ENCODE measurements around the gene LIPH. TPM values are rescaled to one million over a fixed set of nuclear protein-coding genes. Genes with fewer than 3 reads are reported as not detected.

LIPH gene
- total RNA-seq, 4 donors from 2014 or later = 0.31 to 1.2 (median 0.58) TPM; not detected in 1

- peaks cover 15% of the 10 kb centered on the region for H3K27me3 ChIP-seq
- peaks cover 0 to 6% (median 0%) of the 10 kb centered on the region in 3 donors for H3K4me1 ChIP-seq
- H3K4me3 ChIP-seq = no peak overlapping the region
- 58 to 71% methylated on average over 1 of the region's 1 CpG for WGBS, 2 donors (ENCODE audit: low coverage in 1 of 2)
- H3K36me3 ChIP-seq = no peaks in the 10 kb centered on the region
- TF ChIP-seq POLR2A (IDR thresholded peaks at IDR 0.05) (no peak), EP300 (IDR thresholded peaks at IDR 0.05) (no peak), CTCF (IDR thresholded peaks at IDR 0.05) (no peak)
- no peak overlapping the region for H3K27ac ChIP-seq
- no peaks in the 10 kb centered on the region for H3K9me3 ChIP-seq
- no peak for ATAC-seq
Observed at GRCh38 chr3:185555860-185556347, 3.5 kb upstream of the LIPH start.

- no peak for ATAC-seq
Observed at GRCh38 chr3:185555101-185555501, 2.7 kb upstream of the LIPH start.

GRCh38 chr3:185549651-185550111, 2.7 kb downstream of the LIPH start:
- Histone ChIP-seq H3K4me3 (no peak overlapping the region), H3K4me1 (peaks cover 0 to 8% (median 0%) of the 10 kb centered on the region in 3 donors), H3K27me3 (no peaks in the 10 kb centered on the region), H3K9me3 (no peaks in the 10 kb centered on the region), H3K27ac (no peak overlapping the region), H3K36me3 (no peaks in the 10 kb centered on the region)
- WGBS, 2 donors (ENCODE audit: low coverage in 1 of 2) = 92% methylated on average over 3 of the region's 3 CpGs; no CpG with 5 or more reads in 1 of the 2 donors
- peak; percentile 10 for ATAC-seq
- no peak for TF ChIP-seq POLR2A (IDR thresholded peaks at IDR 0.05)
- no peak for TF ChIP-seq EP300 (IDR thresholded peaks at IDR 0.05)
- no peak for TF ChIP-seq CTCF (IDR thresholded peaks at IDR 0.05)
- no peak for TF ChIP-seq POLR2AphosphoS5 (IDR thresholded peaks at IDR 0.05)

More at GRCh38 chr3:185555101-185555501, 2.7 kb upstream of the LIPH start:
- H3K36me3 ChIP-seq = no peaks in the 10 kb centered on the region
- H3K27ac ChIP-seq = no peak overlapping the region
- no peaks in the 10 kb centered on the region for H3K9me3 ChIP-seq
- H3K4me3 ChIP-seq = no peak overlapping the region
- 83 to 86% methylated on average over 1 to 4 of the region's 4 CpGs for WGBS, 2 donors (ENCODE audit: low coverage in 1 of 2)
- peaks cover 0 to 6% (median 0%) of the 10 kb centered on the region in 3 donors for H3K4me1 ChIP-seq
- TF ChIP-seq EP300 (IDR thresholded peaks at IDR 0.05) = no peak
- peaks cover 7% of the 10 kb centered on the region for H3K27me3 ChIP-seq

GRCh38 chr3:185549122-185549521, 3.3 kb downstream of the LIPH start:
- H3K27ac ChIP-seq = no peak overlapping the region

GRCh38 chr3:185540695-185541094, 11.7 kb downstream of the LIPH start:
- 73 to 86% methylated on average over 6 of the region's 7 CpGs for WGBS, 2 donors (ENCODE audit: low coverage in 1 of 2)

More at GRCh38 chr3:185549122-185549521, 3.3 kb downstream of the LIPH start:
- Histone ChIP-seq H3K27me3 (no peaks in the 10 kb centered on the region), H3K36me3 (no peaks in the 10 kb centered on the region), H3K4me3 (no peak overlapping the region), H3K9me3 (no peaks in the 10 kb centered on the region), H3K4me1 (peaks cover 0 to 8% (median 0%) of the 10 kb centered on the region in 3 donors)
- WGBS, 2 donors (ENCODE audit: low coverage in 1 of 2) = 12 to 15% methylated on average over 3 of the region's 3 CpGs
- ATAC-seq = peak; percentile 76
- TF ChIP-seq EP300 (IDR thresholded peaks at IDR 0.05) = no peak
- TF ChIP-seq POLR2A (IDR thresholded peaks at IDR 0.05) = no peak
- no peak for TF ChIP-seq CTCF (IDR thresholded peaks at IDR 0.05)
- TF ChIP-seq POLR2AphosphoS5 (IDR thresholded peaks at IDR 0.05) = peak; percentile 73

More at GRCh38 chr3:185540695-185541094, 11.7 kb downstream of the LIPH start:
- Histone ChIP-seq H3K9me3 (no peaks in the 10 kb centered on the region), H3K4me1 (no peaks in the 10 kb centered on the region), H3K4me3 (no peak overlapping the region), H3K36me3 (no peaks in the 10 kb centered on the region), H3K27me3 (peaks cover 20% of the 10 kb centered on the region), H3K27ac (no peak overlapping the region)
- ATAC-seq = no peak
- no peak for TF ChIP-seq EP300 (IDR thresholded peaks at IDR 0.05)
- TF ChIP-seq POLR2AphosphoS5 (IDR thresholded peaks at IDR 0.05) = no peak
- no peak for TF ChIP-seq POLR2A (IDR thresholded peaks at IDR 0.05)
- TF ChIP-seq CTCF (IDR thresholded peaks at IDR 0.05) = no peak

All from gastroesophageal sphincter (tissue), 4 donors.